ENCODE data around the gene PCCB. TPM values are rescaled to one million over a fixed set of nuclear protein-coding genes. Genes with fewer than 3 reads are reported as not detected.

The PCCB gene
- total and polyA plus RNA-seq, 2 of the 8 experiments (the other 6 are each of a cell fraction or from before 2014, with no cell fraction given), result 56.7 to 84.4 TPM

GRCh38 chr3:136276049-136276755 lies 26.1 kb downstream of the PCCB start:
- FAIRE-seq (no peak), DNase-seq (ENCODE audit: low read depth in 1 of 2, low spot score in 2 of 2) (no peak)
- Histone ChIP-seq H3K4ac (replicated peaks; ENCODE audit: insufficient read length, low read depth, low read length) (no peak overlapping the region), H2BK5ac (ENCODE audit: low read depth, low read length) (no peak overlapping the region), H4K5ac (ENCODE audit: insufficient read length, low read depth, low read length) (no peak overlapping the region), H2BK120ac (replicated peaks; ENCODE audit: low read depth, low read length) (no peak overlapping the region), H2AFZ (ENCODE audit: low read length) (no peak overlapping the region), H3K23me2 (ENCODE audit: low read depth, low read length) (no peaks in the 10 kb centered on the region; the same call in 1 of the 2 replicates), H3K36me3 (ENCODE audit: control insufficient read depth in 2 of 4, insufficient read depth in 4 of 4, low read length in 3 of 4) (peaks cover 0 to 8% (median 4%) of the 10 kb centered on the region in 4 experiments; a peak in 4 of 8 replicates), H2AK5ac (ENCODE audit: low read depth, low read length) (no peak overlapping the region), H2BK15ac (ENCODE audit: low read length) (no peak overlapping the region), H3K4me1 (replicated peaks in 1 of 4; ENCODE audit: control insufficient read depth in 3 of 4, insufficient read depth in 4 of 4, low read length in 3 of 4) (peaks cover 1 to 14% (median 7%) of the 10 kb centered on the region in 4 experiments; a peak in 6 of 7 replicates), H3K23ac (ENCODE audit: insufficient read length) (no peak overlapping the region), H4K8ac (ENCODE audit: extremely low read depth, insufficient read depth, low read length) (no peak overlapping the region), H3K9me3 (ENCODE audit: insufficient read depth in 2 of 2, low read depth in 1 of 2, low read length in 1 of 2) (peaks cover 9 to 16% of the 10 kb centered on the region in 2 experiments), H3K4me3 (ENCODE audit: extremely low read depth in 1 of 4, insufficient read depth in 2 of 4, low read depth in 3 of 4, low read length in 4 of 4) (no peak overlapping the region), H3K27ac (ENCODE audit: low read depth, low read length) (no peak overlapping the region), H3K79me2 (ENCODE audit: control insufficient read depth in 1 of 2, insufficient read depth in 2 of 2, low read length in 2 of 2) (peaks cover 0 to 50% of the 10 kb centered on the region in 2 experiments; a peak in 2 of 4 replicates), H4K20me1 (replicated peaks in 1 of 2; ENCODE audit: control insufficient read depth in 1 of 2, insufficient read depth in 2 of 2, low read length in 2 of 2) (no peaks in the 10 kb centered on the region), H3K9ac (replicated peaks in 1 of 4; ENCODE audit: extremely low read depth in 1 of 4, low read depth in 3 of 4, low read length in 3 of 4) (no peak overlapping the region), H3K14ac (ENCODE audit: insufficient read length) (no peak overlapping the region), H3K4me2 (ENCODE audit: insufficient read depth in 1 of 2, low read depth in 2 of 2, low read length in 2 of 2) (no peak overlapping the region), H2BK12ac (ENCODE audit: low read depth, low read length) (no peak overlapping the region), H4K91ac (replicated peaks; ENCODE audit: insufficient read length, low read length) (no peak overlapping the region), H3K56ac (replicated peaks; ENCODE audit: insufficient read length, low read depth, low read length) (no peak overlapping the region), H2BK20ac (ENCODE audit: low read length) (no peak overlapping the region), H3K18ac (ENCODE audit: extremely low read depth, low read length) (no peak overlapping the region), H3K27me3 (replicated peaks in 1 of 4; ENCODE audit: control insufficient read depth in 3 of 4, extremely low read depth in 1 of 4, insufficient read depth in 3 of 4, low read length in 3 of 4) (no peaks in the 10 kb centered on the region), H3K79me1 (ENCODE audit: low read depth, low read length) (no peaks in the 10 kb centered on the region)
- TF ChIP-seq ZNF274 (IDR thresholded peaks at IDR 0.05; ENCODE audit: borderline replicate concordance, extremely low read depth, low read length), result no peak
- TF ChIP-seq NANOG (IDR thresholded peaks at IDR 0.05; ENCODE audit: insufficient read depth, low read depth, low read length, poor library complexity, severe bottlenecking), result no peak
- TF ChIP-seq CBX8 (IDR thresholded peaks at IDR 0.05; ENCODE audit: borderline replicate concordance, low read depth, low read length), result no peak
- peak in 2 of 3 experiments; percentile 23; a peak in 3 of 4 replicates for TF ChIP-seq CTCF (IDR thresholded peaks at IDR 0.05; ENCODE audit: control extremely low read depth in 1 of 3, insufficient read depth in 1 of 3, low read depth in 1 of 3, low read length in 3 of 3)
- TF ChIP-seq GABPA (IDR thresholded peaks at IDR 0.05; ENCODE audit: borderline replicate concordance, insufficient read depth, low read length), result no peak
- CTCF ChIA-PET (ENCODE audit: partially characterized antibody), result interaction anchor here (0.7 to 1.6 kb wide), 4 partner anchors 10 to 186 kb away, joined by 3 to 8 read pairs (median 4); no protein-coding TSS in a partner anchor
- 85% methylated on average over 4 of the region's 4 CpGs; no CpG with 5 or more reads in 1 of the 2 experiments for WGBS, 2 experiments (ENCODE audit: extremely low coverage in 1 of 2, insufficient coverage in 1 of 2, insufficient read length in 1 of 2, insufficient replicate concordance in 2 of 2, low coverage in 1 of 2, low lambda C conversion rate in 2 of 2, missing lambda C conversion rate in 1 of 2)
- POLR2A ChIA-PET (ENCODE audit: partially characterized antibody), result interaction anchor here (0.6 to 1.3 kb wide), 5 partner anchors 27 to 340 kb away, joined by 3 to 4 read pairs (median 3); partner anchors contain the start of gene MSL2
